Muscle of back (tissue), 11 donors: Measurements from ENCODE around the gene AQP9. TPM values are rescaled to one million over a fixed set of nuclear protein-coding genes. Genes with fewer than 3 reads are reported as not detected.

Source experiments
- DNase-seq, 3 donors: peaks; one replicate each; pipeline versions ENCODE4 v3.0.0 to v3.0.0-alpha.2; 2013
- polyA plus RNA-seq, 10 donors: library from polyadenylated mRNA; unstranded; fragments of 120-200 nt; gene quantifications; one replicate each; pipeline ENCODE4 v1.2.1, GENCODE V29; 2013; ENCODE audit not compliant: insufficient read length in 10 of 10

AQP9 gene
- polyA plus RNA-seq, 10 donors: 0.08 to 0.28 (median 0.21) TPM; not detected in 2

DNA sequence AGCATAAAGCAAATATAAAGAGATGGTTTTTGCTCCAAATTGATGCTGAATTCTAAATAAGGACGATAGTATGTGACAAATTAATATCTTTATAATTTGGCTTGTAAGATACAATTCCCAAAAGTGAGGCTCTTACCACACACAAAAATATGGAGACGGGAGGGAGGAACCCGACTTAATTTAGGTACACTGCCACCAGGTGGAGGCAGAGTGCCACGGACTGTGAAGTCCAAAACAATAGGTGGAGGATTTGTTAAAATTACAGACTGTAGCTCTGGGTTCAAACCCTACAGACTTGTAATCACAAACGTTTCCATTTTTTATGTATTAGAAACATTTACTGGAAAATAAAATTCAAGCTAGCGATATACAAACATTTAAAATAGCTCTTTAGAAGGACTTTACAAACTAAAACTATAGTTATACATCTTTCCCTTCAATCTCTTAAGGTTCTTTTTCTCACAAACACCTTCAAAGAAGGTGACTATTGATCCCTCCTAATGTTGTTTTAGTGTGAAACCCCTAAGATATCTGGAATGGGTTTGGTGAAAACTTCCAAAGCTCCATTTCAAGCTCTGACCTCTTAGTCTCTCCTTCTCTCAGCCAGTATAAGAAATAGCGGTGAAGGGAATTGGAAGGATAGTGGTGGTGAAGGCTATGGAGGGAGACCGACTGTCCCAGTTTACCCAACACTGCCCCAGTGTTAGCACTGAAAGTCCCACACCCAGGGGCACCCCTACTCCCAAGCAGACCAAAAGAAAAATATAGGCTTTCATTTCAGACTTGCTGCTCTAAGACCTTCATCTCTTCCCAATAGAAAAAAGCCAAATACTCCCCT, 89.7 kb downstream of the AQP9 start:
- peak; percentile 71 to 83 (median 75) for DNase-seq

DNA sequence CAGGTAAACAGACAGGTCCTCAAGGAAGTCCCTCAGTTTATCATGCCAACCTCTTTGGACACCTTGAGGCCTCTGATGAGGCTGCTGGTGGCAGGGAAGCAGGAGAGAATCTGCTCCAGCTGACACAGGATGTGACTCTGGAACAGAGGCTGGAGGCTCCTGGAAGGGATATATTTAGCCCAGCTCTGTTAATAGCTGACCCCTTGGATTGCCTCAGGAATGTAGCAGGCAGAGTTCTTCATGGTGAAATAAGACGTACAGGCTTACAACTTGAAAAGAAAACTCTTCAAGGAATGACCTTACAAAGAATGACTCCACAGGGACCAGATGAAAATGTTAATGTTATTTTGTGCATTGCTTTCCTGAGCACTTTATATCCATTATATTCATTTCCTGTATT, 90.5 kb downstream of the AQP9 start:
- peak in 1 of 3 donors; percentile 74 for DNase-seq

DNA sequence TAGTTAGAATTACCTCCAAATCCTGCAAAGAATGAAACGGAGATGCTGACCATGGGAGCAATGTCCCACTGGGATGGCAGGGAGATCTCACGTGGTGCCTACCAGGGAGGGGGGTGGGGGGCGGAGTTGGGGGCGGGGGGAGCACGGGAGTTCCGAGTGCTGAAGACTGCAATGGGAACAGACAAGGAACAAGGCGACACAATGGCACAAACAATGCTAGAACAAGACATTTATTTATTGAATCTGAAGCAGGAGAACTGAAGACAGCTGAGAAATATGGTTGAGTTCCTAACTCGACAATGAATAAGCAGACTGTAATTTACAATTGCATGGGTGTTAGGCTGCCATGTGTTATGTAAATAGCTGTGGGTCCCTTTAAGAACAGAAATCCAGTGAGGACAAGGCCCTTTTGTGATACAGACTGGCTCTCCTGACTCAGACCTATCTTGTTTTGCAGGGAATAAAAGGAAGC, 91.2 kb downstream of the AQP9 start:
- DNase-seq: no peak

DNA sequence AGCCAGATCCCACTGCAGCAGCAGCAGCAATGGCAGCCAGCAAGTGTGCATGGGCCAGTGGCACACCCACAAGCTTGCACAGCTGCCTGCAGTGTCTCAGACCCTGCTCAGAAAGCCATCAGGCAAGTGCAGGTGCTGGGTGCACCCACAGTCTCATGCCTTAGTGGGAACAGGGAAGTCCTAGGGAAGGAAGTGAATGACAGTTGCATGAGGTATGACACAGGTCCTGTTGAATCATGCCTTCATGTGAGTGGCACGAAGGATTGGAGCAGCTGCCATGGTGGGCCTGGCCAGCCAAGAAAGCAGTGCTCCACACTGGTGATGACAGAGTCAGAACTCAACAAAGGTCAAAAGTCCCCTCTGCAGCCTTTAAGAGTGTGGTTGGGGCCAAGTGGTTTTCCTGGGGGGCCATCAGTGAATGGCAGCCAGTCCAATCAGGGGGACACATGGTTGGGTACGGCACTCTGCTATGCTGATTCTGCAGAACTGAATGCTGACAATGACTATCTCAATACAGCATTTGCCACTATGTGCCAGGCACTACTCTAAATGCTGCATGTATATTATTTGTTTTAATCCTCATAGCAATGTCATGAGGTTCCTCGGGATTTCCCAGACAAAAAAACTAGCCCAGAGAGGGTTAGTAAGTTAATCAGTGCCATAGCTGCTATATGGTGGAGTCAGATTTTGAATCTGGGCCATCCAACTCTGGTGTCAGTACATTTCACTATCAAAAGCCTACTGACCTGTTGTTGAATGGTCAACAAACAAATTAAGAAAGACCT, 94.3 kb downstream of the AQP9 start:
- DNase-seq: no peak

DNA sequence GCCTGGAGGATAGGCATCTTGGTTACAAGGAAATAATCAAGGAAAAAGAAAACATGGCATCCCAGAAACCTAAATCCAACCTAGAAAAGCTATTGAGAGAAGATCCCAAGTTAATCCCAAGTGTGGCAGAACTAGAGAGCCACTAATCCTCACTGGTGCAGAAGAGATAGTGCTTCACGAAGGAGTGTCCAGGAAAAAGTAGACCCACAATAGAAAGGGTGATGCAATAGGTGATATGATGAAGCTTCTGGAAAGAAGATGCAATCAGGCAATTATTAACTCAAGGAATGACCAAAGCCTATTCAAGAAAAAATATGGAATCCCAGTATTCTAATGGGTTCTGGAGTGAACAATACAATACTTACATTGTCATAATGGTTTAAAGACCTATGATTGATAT, 95.2 kb downstream of the AQP9 start:
- no peak for DNase-seq

Other genes with a start within 250 kb of the AQP9 start
- 10 to 100 TPM in 9 of 10 donors, 1 to 10 TPM in 1; 6.2 to 29.0 (median 18.6) TPM for gene ALDH1A2, start 72.7 kb upstream of the AQP9 start, polyA plus RNA-seq